Smooth muscle cell (in vitro differentiated cells): ENCODE results near the gene CD40. TPM values are rescaled to one million over a fixed set of nuclear protein-coding genes. Genes with fewer than 3 reads are reported as not detected.

Source experiments
- DNase-seq: peaks from one replicate; lab custom pipeline; 2025; ENCODE audit not compliant: unreplicated experiment; lab: John Stamatoyannopoulos, UW
- H2AFZ ChIP-seq: fragments of 200-600 bp; sonication (generic); 2 replicates; pipeline ENCODE4 v1.6.0; 2016; ENCODE audit warnings: antibody characterized with exemption, low read depth, mild to moderate bottlenecking
- H3F3A ChIP-seq: fragments of 200-600 bp; sonication (generic); 2 replicates; pipeline ENCODE4 v1.6.0; 2017; ENCODE audit warnings: antibody characterized with exemption, low read depth
- H3K27ac ChIP-seq: fragments of 200-600 bp; sonication (generic); 2 replicates; pipeline ENCODE4 v1.5.1; 2016; ENCODE audit warnings: low read depth, mild to moderate bottlenecking
- H3K27me3 ChIP-seq: fragments of 200-600 bp; sonication (generic); 2 replicates; pipeline ENCODE4 v1.6.1; 2016; ENCODE audit warnings: low read depth, mild to moderate bottlenecking
- H3K36me3 ChIP-seq: fragments of 200-600 bp; sonication (generic); 2 replicates; pipeline ENCODE4 v1.5.1; 2016; ENCODE audit warnings: low read depth
- H3K4me1 ChIP-seq: fragments of 200-600 bp; sonication (generic); 2 replicates; pipeline ENCODE4 v1.5.1; 2016; ENCODE audit warnings: low read depth
- H3K4me2 ChIP-seq: fragments of 200-600 bp; sonication (generic); 2 replicates; pipeline ENCODE4 v1.6.0; 2016; ENCODE audit warnings: mild to moderate bottlenecking
- H3K4me3 ChIP-seq: fragments of 200-600 bp; sonication (generic); 2 replicates; pipeline ENCODE4 v1.5.1; 2016; ENCODE audit warnings: mild to moderate bottlenecking
- H3K79me2 ChIP-seq: fragments of 200-600 bp; sonication (generic); 2 replicates; pipeline ENCODE4 v1.6.0; 2016; ENCODE audit warnings: low read depth, mild to moderate bottlenecking
- H3K9ac ChIP-seq: fragments of 200-600 bp; sonication (generic); 2 replicates; pipeline ENCODE4 v1.6.0; 2016; ENCODE audit warnings: low read depth
- H3K9me3 ChIP-seq: fragments of 200-600 bp; sonication (generic); replicated peaks from 2 replicates; pipeline ENCODE4 v1.5.1; 2016; ENCODE audit warnings: low read depth
- H4K20me1 ChIP-seq: fragments of 200-600 bp; sonication (generic); 2 replicates; pipeline ENCODE4 v1.6.0; 2016; ENCODE audit warnings: low read depth
- WGBS: methylation state at CpG from one replicate; pipeline ENCODE4 v1.1.7; 2016; ENCODE audit warnings: low lambda C conversion rate; 5-methylcytosine and 5-hydroxymethylcytosine counted together
- polyA plus RNA-seq: library from polyadenylated mRNA; unstranded; fragments of >200 nt; fragmentation: Nextera tagmentation; extraction: Ambion mirVana; gene quantifications from 2 replicates; pipeline ENCODE4 v1.2.1, GENCODE V29; 2016
- total RNA-seq: library from RNA; depleted of rRNA; stranded (reverse); fragments of >200 nt; gene quantifications from 2 replicates; pipeline ENCODE4 v1.2.3, GENCODE V29; 2014
- TF ChIP-seq, protein P1 (sequence below): fragments of 200-600 bp; sonication (generic); IDR thresholded peaks from 2 replicates; pipeline ENCODE4 v1.5.1; 2017; ENCODE audit warnings: borderline replicate concordance, mild to moderate bottlenecking, antibody characterized with exemption; ENCODE audit not compliant: insufficient read depth, poor library complexity, severe bottlenecking

The CD40 gene
- total and polyA plus RNA-seq, 2 experiments from 2014 or later = 13.8 to 27.4 TPM

DNA sequence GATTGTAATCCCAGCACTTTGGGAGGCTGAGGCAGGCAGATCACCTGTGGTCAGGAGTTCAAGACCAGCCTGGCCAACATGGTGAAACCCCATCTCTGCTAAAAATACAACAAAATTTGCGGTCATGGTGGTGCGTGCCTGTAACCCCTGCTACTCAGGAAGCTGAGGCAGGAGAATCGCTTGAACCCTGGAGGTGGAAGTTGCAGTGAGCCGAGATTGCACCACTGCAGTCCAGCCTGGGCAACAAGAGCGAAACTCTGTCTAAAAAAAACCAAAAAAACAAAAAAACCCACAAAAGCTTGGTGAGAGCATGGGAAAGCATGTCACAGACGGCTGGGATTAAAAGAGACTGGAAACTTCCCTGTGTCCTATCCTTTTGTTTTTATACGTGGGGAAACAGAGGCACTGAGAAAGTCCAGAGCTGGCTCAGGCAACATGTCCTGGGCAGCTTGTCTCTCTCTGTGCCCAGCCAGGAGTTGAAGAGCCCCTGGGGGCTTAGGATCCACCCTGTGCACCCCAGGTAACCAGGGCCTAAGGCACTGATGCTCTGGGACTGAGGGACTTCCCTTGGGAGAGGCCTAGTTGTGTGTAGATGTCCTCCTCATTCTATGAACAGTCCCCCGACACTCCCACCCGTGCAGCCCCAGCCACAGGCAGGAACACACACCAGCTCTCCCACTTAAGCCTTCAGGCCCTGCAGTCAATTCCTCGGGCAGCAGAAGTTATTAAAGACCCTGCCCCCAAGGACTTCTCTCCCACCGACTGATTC is 16.0 kb downstream of the CD40 start:
- H3K27ac ChIP-seq = no peak overlapping the region
- H3K4me1 ChIP-seq = peaks cover 15% of the 10 kb centered on the region
- H3K9ac ChIP-seq = no peak overlapping the region
- no peaks in the 10 kb centered on the region for H3K9me3 ChIP-seq
- DNase-seq = no peak
- WGBS = 90% methylated on average over 11 of the region's 11 CpGs
- no peaks in the 10 kb centered on the region for H3K36me3 ChIP-seq
- H3K27me3 ChIP-seq = peaks cover 21% of the 10 kb centered on the region
- no peak overlapping the region for H3K4me2 ChIP-seq
- H3K79me2 ChIP-seq = no peaks in the 10 kb centered on the region
- H4K20me1 ChIP-seq = no peaks in the 10 kb centered on the region
- TF ChIP-seq, protein P1, sequence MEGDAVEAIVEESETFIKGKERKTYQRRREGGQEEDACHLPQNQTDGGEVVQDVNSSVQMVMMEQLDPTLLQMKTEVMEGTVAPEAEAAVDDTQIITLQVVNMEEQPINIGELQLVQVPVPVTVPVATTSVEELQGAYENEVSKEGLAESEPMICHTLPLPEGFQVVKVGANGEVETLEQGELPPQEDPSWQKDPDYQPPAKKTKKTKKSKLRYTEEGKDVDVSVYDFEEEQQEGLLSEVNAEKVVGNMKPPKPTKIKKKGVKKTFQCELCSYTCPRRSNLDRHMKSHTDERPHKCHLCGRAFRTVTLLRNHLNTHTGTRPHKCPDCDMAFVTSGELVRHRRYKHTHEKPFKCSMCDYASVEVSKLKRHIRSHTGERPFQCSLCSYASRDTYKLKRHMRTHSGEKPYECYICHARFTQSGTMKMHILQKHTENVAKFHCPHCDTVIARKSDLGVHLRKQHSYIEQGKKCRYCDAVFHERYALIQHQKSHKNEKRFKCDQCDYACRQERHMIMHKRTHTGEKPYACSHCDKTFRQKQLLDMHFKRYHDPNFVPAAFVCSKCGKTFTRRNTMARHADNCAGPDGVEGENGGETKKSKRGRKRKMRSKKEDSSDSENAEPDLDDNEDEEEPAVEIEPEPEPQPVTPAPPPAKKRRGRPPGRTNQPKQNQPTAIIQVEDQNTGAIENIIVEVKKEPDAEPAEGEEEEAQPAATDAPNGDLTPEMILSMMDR = no peak
- H3F3A ChIP-seq = no peaks in the 10 kb centered on the region
- H2AFZ ChIP-seq = no peak overlapping the region
- no peak overlapping the region for H3K4me3 ChIP-seq

DNA sequence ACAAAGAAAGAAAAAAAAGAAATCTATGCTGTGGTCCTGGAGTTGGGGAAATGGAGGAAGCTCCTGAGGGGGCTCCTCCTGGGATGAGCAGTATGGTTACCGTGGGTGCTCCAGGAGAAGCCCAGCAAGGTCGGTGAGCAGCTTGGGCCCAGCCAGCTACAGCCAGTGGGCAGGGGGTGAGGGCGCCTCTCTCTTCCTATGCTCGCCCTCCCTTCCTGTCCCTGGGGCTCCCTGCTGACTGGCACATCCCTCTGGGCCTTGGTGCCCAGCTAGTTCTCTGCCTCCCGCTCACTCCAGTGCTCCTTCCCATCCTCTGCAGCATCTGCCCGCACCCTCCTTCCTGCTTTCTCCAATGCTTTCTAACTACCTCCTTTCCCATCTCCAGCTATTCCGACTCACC is 16.6 kb downstream of the CD40 start:
- H3K27me3 ChIP-seq = peaks cover 21% of the 10 kb centered on the region
- DNase-seq = no peak
- H4K20me1 ChIP-seq = no peaks in the 10 kb centered on the region
- no peak overlapping the region for H2AFZ ChIP-seq
- H3K79me2 ChIP-seq = no peaks in the 10 kb centered on the region
- WGBS = 91% methylated on average over 5 of the region's 7 CpGs
- no peak overlapping the region for H3K9ac ChIP-seq
- H3K4me3 ChIP-seq = no peak overlapping the region
- TF ChIP-seq, protein P1 = no peak
- no peaks in the 10 kb centered on the region for H3K9me3 ChIP-seq
- no peak overlapping the region for H3K27ac ChIP-seq
- peaks cover 21% of the 10 kb centered on the region for H3K4me1 ChIP-seq
- no peaks in the 10 kb centered on the region for H3K36me3 ChIP-seq
- no peak overlapping the region for H3K4me2 ChIP-seq
- no peaks in the 10 kb centered on the region for H3F3A ChIP-seq

DNA sequence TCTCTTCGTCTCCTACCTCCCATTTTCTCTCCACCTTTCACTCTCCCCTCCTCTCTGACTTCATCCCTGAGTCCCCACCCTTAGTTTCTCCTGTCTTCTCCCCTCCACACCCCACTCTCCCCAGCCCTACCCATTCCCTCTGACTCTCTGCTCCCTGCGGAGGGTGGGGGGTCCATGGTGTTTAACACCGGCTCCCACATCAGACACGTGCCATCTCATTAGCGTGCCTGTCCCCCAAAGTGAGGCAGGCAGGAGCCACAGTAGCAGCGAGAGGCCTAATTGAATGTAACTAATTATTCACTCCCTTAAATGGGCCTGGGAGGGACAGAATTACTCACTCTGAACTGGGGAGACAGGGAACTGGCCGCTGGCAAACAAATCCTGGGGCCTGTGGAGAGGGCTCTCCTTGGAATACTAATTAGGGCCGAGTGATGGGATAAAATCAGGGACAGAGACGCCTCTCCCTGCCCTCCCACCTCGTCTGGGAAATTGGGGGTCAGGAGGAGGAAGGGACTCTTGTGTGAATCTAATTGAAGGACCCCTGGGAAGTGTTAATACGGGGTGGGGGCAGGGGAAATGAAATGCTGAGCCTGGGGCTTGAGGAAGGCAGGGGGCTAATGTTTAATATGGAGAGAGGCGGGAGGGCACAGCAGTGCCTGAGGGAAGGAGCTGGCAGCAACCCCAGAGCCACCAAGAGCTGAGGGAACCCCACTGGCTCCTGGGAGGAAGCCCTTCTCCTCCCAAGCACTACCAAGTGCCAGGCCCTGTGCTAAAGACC is 17.9 kb downstream of the CD40 start:
- Histone ChIP-seq H4K20me1 (no peaks in the 10 kb centered on the region), H3K36me3 (no peaks in the 10 kb centered on the region), H3K4me2 (no peak overlapping the region), H3F3A (no peaks in the 10 kb centered on the region), H3K79me2 (no peaks in the 10 kb centered on the region), H3K27ac (no peak overlapping the region), H3K4me1 (peaks cover 28% of the 10 kb centered on the region), H3K27me3 (peaks cover 9% of the 10 kb centered on the region), H3K4me3 (no peak overlapping the region), H3K9me3 (no peaks in the 10 kb centered on the region), H2AFZ (no peak overlapping the region), H3K9ac (no peak overlapping the region)
- TF ChIP-seq, protein P1 = no peak
- WGBS = 41% methylated on average over 11 of the region's 12 CpGs
- no peak for DNase-seq
